ENCODE measurements around the gene DUSP15. TPM values are rescaled to one million over a fixed set of nuclear protein-coding genes. Genes with fewer than 3 reads are reported as not detected.

DUSP15 gene
- total RNA-seq, 1 experiment from 2014 or later = 2.9 TPM

GRCh38 chr20:31907046-31907445 is 36.7 kb upstream of the DUSP15 start:
- no peak overlapping the region for H3K27ac ChIP-seq
- H3K36me3 ChIP-seq = no peaks in the 10 kb centered on the region
- DNase-seq = no peak
- no peaks in the 10 kb centered on the region for H3K4me1 ChIP-seq
- no peaks in the 10 kb centered on the region for H3K9me3 ChIP-seq (replicated peaks)
- peaks cover 19% of the 10 kb centered on the region for H3K27me3 ChIP-seq
- no peak overlapping the region for H3K4me3 ChIP-seq

GRCh38 chr20:31906001-31906400 is 35.7 kb upstream of the DUSP15 start:
- H3K9me3 ChIP-seq (replicated peaks) = no peaks in the 10 kb centered on the region
- no peak overlapping the region for H3K27ac ChIP-seq
- no peaks in the 10 kb centered on the region for H3K4me1 ChIP-seq
- no peak overlapping the region for H3K4me3 ChIP-seq
- H3K36me3 ChIP-seq = no peaks in the 10 kb centered on the region
- peaks cover 17% of the 10 kb centered on the region for H3K27me3 ChIP-seq
- DNase-seq = no peak

- Histone ChIP-seq H3K27me3 (peaks cover 28% of the 10 kb centered on the region), H3K4me3 (no peak overlapping the region), H3K27ac (no peak overlapping the region), H3K4me1 (no peaks in the 10 kb centered on the region), H3K9me3 (replicated peaks) (no peaks in the 10 kb centered on the region), H3K36me3 (no peaks in the 10 kb centered on the region)
- no peak for DNase-seq
These were observed 33.5 kb upstream of the DUSP15 start for GRCh38 chr20:31903627-31904386.

- DNase-seq = no peak
- Histone ChIP-seq H3K4me1 (no peaks in the 10 kb centered on the region), H3K27ac (no peak overlapping the region), H3K36me3 (no peaks in the 10 kb centered on the region), H3K9me3 (replicated peaks) (no peaks in the 10 kb centered on the region), H3K4me3 (no peak overlapping the region), H3K27me3 (peaks cover 28% of the 10 kb centered on the region)
These were observed 31.3 kb upstream of the DUSP15 start for GRCh38 chr20:31901615-31902014.

- H3K4me1 ChIP-seq = no peaks in the 10 kb centered on the region
- no peaks in the 10 kb centered on the region for H3K9me3 ChIP-seq (replicated peaks)
- no peak overlapping the region for H3K27ac ChIP-seq
- DNase-seq = no peak
- H3K36me3 ChIP-seq = no peaks in the 10 kb centered on the region
- no peak overlapping the region for H3K4me3 ChIP-seq
- peaks cover 15% of the 10 kb centered on the region for H3K27me3 ChIP-seq
These were observed 27.2 kb upstream of the DUSP15 start for GRCh38 chr20:31897541-31897940.

- H3K36me3 ChIP-seq = no peaks in the 10 kb centered on the region
- no peak overlapping the region for H3K4me3 ChIP-seq
- H3K9me3 ChIP-seq (replicated peaks) = no peaks in the 10 kb centered on the region
- no peak for DNase-seq
- H3K27me3 ChIP-seq = peaks cover 11% of the 10 kb centered on the region
- H3K4me1 ChIP-seq = no peaks in the 10 kb centered on the region
- no peak overlapping the region for H3K27ac ChIP-seq
These were observed 25.7 kb upstream of the DUSP15 start for GRCh38 chr20:31896049-31896448.

- no peak for DNase-seq
- Histone ChIP-seq H3K36me3 (no peaks in the 10 kb centered on the region), H3K4me3 (no peak overlapping the region), H3K4me1 (no peaks in the 10 kb centered on the region), H3K27me3 (peaks cover 5% of the 10 kb centered on the region; the same call in 1 of the 2 replicates), H3K9me3 (replicated peaks) (no peaks in the 10 kb centered on the region), H3K27ac (no peak overlapping the region)
These were observed 24.8 kb upstream of the DUSP15 start for GRCh38 chr20:31894980-31895675.

- no peaks in the 10 kb centered on the region for H3K36me3 ChIP-seq
- no peaks in the 10 kb centered on the region for H3K9me3 ChIP-seq (replicated peaks)
- no peak overlapping the region for H3K27ac ChIP-seq
- no peak overlapping the region for H3K4me3 ChIP-seq
- no peaks in the 10 kb centered on the region for H3K4me1 ChIP-seq
- H3K27me3 ChIP-seq = no peaks in the 10 kb centered on the region
- no peak for DNase-seq
These were observed 20.3 kb upstream of the DUSP15 start for GRCh38 chr20:31890646-31891045.

GRCh38 chr20:31883829-31884228 is 13.5 kb upstream of the DUSP15 start:
- Histone ChIP-seq H3K9me3 (replicated peaks) (no peaks in the 10 kb centered on the region), H3K4me1 (no peaks in the 10 kb centered on the region), H3K27ac (no peak overlapping the region), H3K4me3 (no peak overlapping the region), H3K27me3 (no peaks in the 10 kb centered on the region), H3K36me3 (no peaks in the 10 kb centered on the region)
- no peak for DNase-seq

GRCh38 chr20:31881945-31882344 is 11.6 kb upstream of the DUSP15 start:
- no peak overlapping the region for H3K4me3 ChIP-seq
- no peaks in the 10 kb centered on the region for H3K36me3 ChIP-seq
- no peaks in the 10 kb centered on the region for H3K4me1 ChIP-seq
- H3K9me3 ChIP-seq (replicated peaks) = 0 out of 2 replicates have a peak, but pooled peaks cover 3% of the 10 kb centered on the region
- DNase-seq = no peak
- no peaks in the 10 kb centered on the region for H3K27me3 ChIP-seq
- no peak overlapping the region for H3K27ac ChIP-seq

GRCh38 chr20:31879143-31879987 is 9.0 kb upstream of the DUSP15 start:
- Histone ChIP-seq H3K4me1 (no peaks in the 10 kb centered on the region), H3K9me3 (replicated peaks) (0 out of 2 replicates have a peak, but pooled peaks cover 3% of the 10 kb centered on the region), H3K27ac (no peak overlapping the region; the same call in 1 of the 2 replicates), H3K27me3 (no peaks in the 10 kb centered on the region), H3K4me3 (peak overlapping the region; percentile 63), H3K36me3 (no peaks in the 10 kb centered on the region)
- DNase-seq = peak; percentile 94 to 96

GRCh38 chr20:31877684-31878083 is 7.4 kb upstream of the DUSP15 start:
- H3K27ac ChIP-seq = no peak overlapping the region
- no peak for DNase-seq
- H3K36me3 ChIP-seq = no peaks in the 10 kb centered on the region
- no peaks in the 10 kb centered on the region for H3K27me3 ChIP-seq
- no peaks in the 10 kb centered on the region for H3K4me1 ChIP-seq
- H3K9me3 ChIP-seq (replicated peaks) = 0 out of 2 replicates have a peak, but pooled peaks cover 3% of the 10 kb centered on the region
- no peak overlapping the region for H3K4me3 ChIP-seq

- H3K4me3 ChIP-seq = no peak overlapping the region
- no peaks in the 10 kb centered on the region for H3K36me3 ChIP-seq
- no peaks in the 10 kb centered on the region for H3K27me3 ChIP-seq
- 0 out of 2 replicates have a peak, but pooled peaks cover 3% of the 10 kb centered on the region for H3K9me3 ChIP-seq (replicated peaks)
- no peak overlapping the region for H3K27ac ChIP-seq
- DNase-seq = no peak
- peaks cover 4% of the 10 kb centered on the region; the same call in 1 of the 2 replicates for H3K4me1 ChIP-seq
These were observed 5.3 kb upstream of the DUSP15 start for GRCh38 chr20:31875671-31876070.

- no peak overlapping the region for H3K4me3 ChIP-seq
- no peaks in the 10 kb centered on the region; the same call in 1 of the 2 replicates for H3K27me3 ChIP-seq
- no peaks in the 10 kb centered on the region for H3K9me3 ChIP-seq (replicated peaks)
- no peak for DNase-seq
- H3K36me3 ChIP-seq = no peaks in the 10 kb centered on the region
- no peak overlapping the region for H3K27ac ChIP-seq
- peaks cover 7% of the 10 kb centered on the region; the same call in 1 of the 2 replicates for H3K4me1 ChIP-seq
These were observed 2.1 kb upstream of the DUSP15 start for GRCh38 chr20:31872406-31872805.

- Histone ChIP-seq H3K4me3 (no peak overlapping the region), H3K9me3 (replicated peaks) (no peaks in the 10 kb centered on the region), H3K36me3 (no peaks in the 10 kb centered on the region), H3K27ac (no peak overlapping the region), H3K4me1 (peaks cover 7% of the 10 kb centered on the region; the same call in 1 of the 2 replicates), H3K27me3 (no peaks in the 10 kb centered on the region; the same call in 1 of the 2 replicates)
- DNase-seq = no peak
These were observed 1.3 kb upstream of the DUSP15 start for GRCh38 chr20:31871618-31871954.

Data from SJCRH30 (cell line).